CD4-positive, alpha-beta T cell treated with Interferon gamma for 1 hour (primary cell): Measurements from ENCODE around the gene RPL39.
"Not testable (repeated sequence)": the region's sequence is repeated elsewhere in the genome, so short reads cannot be mapped to it uniquely, and the experiment has no call there.

Experiments
- DNase-seq: peaks from one replicate; pipeline ENCODE4 v3.0.0-alpha.2; 2020

Gene RPL39

GRCh38 chrX:119791437-119792231 is at the start of gene RPL39:
RPL39 (minus strand) TSS chrX:119791630; CDS start chrX:119791576, 54 bp downstream.
- DNase-seq = peak; percentile 88

- no peak for DNase-seq
Observed at GRCh38 chrX:119833905-119834304, 42.5 kb upstream of the RPL39 start.

GRCh38 chrX:119828446-119828845 is 37.0 kb upstream of the RPL39 start:
- no peak for DNase-seq

GRCh38 chrX:119826399-119826959 is 35.0 kb upstream of the RPL39 start:
- DNase-seq = no peak

GRCh38 chrX:119824221-119824620 is 32.8 kb upstream of the RPL39 start:
- not testable (repeated sequence) for DNase-seq

DNA sequence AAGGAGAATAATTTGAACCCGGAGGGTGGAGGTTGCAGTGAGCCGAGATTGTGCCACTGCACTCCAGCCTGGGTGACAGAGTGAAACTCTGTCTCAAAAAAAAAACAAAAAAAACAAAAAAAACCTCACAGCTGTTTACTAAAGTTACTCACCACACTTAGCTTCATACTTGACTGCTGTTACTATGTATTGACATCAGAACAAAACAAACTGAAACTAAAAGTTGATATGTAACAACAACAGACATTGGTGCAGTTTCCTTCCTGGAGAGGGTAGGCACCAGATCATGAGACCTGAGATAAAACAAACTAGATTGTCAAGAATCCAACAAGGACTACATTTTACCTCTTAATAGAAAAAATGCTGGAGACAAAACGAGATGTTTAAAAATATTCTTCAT is 30.3 kb upstream of the RPL39 start:
- peak; percentile 3 for DNase-seq

GRCh38 chrX:119817130-119817690 is 25.8 kb upstream of the RPL39 start:
- no peak for DNase-seq

DNA sequence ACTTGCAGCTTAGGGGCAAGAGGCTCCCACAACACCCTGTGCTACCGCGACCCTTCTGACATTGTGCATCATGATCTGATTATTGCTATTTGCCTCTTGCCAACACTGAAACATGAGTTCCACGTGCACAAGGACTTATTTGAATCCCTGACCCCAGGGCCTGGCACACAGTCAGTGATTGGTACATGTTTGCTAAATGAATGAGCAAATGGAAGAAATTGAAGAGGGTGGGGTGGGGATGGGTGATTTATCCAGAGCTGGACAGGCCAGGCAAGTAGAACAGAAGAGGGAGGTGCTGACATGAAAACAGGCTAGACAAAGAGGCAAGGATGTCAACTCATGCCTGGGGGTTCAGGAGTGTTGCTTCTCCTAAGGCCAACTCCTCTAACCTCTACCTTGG is 24.9 kb upstream of the RPL39 start:
- no peak for DNase-seq

DNA sequence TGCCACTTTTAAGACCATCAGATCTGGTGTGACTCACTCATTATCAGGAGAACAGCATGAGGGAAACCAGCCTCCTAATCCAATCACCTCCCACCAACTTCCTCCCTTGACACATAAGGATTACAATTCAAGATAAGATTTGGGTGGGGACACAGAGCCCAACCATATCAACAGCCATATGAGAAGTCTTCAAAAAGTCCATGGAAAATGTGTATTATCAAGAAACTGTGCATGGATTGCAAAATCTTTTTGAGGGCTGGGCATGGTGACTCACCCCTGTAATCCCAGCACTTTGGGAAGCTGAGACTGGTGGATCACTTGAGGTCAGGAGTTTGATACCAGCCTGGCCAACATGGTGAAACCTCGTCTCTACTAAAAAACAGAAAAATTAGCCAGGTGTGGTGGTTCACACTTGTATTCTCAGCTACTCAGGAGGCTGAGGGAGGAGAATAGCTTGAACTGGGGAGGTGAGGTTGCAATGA is 17.8 kb upstream of the RPL39 start:
- no peak for DNase-seq

DNA sequence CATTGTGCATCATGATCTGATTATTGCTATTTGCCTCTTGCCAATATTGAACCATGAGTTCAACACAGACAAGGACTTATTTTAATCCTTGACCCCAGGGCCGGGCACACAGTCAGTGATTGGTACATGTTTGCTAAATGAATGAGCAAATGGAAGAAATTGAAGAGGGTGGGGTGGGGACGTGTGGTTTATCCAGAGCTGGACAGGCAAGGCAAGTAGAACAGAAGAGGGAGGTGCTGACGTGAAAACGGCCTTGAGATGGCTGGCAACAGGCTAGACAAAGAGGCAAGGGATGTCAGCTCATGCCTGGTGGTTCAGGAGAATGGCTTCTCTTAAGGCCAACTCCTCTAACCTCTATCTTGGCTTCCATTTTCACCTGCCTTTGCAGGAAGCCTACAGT is 17.0 kb upstream of the RPL39 start:
- not testable (repeated sequence) for DNase-seq

DNA sequence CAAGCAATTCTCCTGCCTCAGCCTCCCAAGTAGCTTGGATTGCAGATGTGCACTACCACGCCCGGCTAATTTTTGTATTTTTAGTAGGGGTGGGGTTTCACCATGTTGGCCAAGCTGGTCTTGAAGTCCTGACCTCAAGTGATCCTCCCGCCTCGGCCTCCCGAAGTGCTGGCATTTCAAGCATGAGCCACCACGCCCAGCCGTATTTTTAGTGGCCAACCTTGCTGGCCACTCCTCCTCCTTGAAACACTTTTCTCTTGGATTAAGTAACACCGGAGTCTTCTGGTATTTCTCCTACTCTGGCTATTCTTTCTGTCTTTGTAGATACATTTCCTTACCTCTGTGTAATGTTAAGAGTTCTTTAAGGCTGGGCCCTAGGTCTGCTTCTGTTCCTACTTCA is 11.1 kb upstream of the RPL39 start:
- DNase-seq = no peak

DNA sequence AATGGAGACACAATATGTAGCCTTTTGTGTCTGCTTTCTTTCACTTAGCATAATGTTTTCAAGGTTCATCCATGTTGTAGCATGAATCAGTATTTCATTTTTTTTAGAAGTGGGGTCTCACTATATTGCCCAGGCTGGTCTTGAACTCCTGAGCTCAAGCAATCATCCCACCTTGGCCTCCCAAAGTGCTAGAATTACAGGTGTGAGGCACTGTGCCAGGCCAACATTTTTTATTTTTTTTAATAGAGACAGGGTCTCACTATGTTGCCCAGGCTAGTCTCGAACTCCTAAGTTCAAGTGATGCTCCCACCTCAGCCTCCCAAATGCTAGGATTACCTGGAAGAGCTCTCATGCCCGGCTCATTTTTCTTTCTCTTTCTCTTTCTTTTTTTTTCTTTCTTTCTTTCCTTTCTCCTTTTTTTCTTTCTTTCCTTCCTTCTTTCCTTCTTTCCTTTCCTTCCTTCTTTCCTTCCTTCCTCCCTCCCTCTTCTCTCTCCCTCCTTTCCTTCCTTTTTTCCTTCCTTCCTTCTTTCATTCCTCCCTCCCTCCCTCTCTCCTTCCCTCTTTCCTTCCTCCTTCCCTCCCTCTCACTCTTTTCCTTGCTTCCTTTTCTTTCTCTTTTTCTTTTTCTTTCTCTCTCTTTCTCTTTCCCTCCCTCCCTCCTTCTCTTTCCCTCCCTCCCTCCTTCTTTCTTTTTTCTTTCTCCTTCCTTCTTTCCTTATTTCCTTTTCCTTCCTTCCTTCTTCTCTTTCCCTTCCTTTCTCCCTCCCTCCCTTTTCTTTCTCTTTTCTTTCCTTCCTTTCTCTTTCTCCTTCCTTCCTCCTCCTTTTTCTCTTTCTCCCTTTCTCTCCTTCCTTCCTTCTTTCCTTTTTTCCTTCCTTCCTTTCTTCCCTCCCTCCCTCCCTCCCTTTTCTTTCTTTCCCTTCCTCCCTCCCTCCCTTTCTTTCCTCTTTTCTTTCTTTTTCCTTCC is 10.1 kb upstream of the RPL39 start:
- no peak for DNase-seq

DNA sequence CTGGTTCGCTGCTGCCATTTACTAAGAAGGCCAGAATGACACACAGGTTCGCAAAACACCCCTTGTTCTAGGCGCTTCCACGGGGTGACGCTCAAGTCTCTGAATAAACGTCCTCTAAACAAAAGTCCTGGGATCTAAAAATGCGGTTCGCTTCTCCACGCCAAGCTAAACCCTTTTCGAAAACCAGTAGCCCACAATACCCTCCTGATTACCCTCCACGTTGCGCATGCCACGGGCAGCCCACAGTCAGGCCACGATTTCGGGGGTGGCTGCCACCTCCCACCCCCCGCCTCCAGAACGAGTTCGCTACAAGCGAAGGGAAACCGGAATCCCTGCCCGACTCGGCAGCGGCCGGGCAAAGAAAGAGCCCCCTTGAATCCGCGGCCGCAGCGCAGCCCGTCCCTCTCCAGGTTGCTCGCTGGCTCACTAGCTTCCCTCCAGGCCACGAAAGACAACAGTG is 423 bp downstream of the RPL39 start:
- DNase-seq = peak; percentile 34

GRCh38 chrX:119784747-119785446 is 6.5 kb downstream of the RPL39 start:
- peak; percentile 41 for DNase-seq

DNA sequence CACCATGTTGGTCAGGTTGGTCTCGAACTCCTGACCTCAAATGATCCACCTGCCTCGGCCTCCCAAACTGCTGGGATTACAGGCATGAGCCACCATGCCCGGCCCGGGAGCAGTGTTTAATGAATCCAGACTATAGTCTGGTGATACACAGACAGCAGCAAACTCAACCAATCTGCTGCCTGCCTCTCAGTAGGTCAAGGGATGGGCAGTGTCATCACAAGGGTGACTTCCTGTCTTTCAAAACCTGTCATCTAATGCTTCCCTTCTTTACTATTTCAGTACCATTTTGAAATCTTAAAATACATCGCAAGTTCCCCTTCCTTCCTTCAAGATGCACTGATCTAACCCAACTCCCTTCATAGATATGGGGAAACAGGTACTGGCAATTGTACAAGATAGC is 8.4 kb downstream of the RPL39 start:
- peak; percentile 36 for DNase-seq

DNA sequence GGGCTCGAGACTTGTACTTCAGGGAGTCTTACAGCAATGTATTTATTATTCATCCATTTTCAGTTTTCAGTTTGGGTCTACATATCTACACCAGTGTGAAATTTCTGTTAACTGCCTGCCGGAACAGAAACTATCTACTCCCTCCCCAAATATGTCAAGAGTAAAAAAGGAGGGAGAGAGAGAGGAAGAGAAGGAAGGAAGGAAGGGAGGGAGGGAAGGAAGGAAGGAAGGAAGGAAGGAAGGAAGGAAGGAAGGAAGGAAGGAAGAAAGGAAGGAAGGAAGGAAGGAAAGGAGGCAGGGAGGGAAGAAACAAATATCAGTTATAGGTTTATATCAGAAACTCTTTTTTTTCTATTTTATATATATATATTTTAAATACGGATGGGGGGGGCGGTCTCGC is 12.6 kb downstream of the RPL39 start:
- DNase-seq = no peak

DNA sequence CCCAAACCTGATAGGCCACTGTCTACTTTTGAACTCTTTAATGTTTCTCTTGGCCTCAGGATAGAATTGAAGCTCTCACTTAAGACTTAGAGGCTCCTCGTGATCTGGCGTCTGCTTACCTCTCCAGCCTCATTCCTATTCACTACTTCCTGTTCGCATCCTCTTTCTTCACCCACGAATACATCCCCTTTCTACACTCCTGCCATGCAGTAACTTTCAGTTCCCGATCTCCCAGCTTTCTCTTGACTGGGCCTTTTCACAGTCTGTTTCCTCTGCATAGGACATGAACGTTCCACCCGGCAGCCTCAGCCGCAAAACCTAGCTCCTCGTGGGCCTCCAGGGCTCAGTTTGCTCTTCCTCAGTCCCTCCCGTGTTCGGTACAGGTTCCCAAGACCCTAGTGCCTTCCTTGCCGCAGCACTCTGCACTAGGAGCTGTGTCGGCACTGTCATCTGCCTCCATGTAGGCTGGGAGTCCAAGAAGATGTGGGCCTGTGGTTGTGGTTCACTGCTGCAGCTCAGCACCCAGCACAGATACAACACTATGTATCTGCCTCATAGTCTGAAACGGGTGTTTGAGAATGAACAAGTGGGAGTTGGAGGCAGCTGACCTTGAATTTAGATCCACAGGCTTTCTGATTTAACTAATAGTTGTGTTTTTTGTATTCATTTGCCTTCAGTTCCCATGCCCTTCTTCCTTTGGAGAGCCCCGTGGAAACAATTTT is 15.8 kb downstream of the RPL39 start:
- DNase-seq = no peak

DNA sequence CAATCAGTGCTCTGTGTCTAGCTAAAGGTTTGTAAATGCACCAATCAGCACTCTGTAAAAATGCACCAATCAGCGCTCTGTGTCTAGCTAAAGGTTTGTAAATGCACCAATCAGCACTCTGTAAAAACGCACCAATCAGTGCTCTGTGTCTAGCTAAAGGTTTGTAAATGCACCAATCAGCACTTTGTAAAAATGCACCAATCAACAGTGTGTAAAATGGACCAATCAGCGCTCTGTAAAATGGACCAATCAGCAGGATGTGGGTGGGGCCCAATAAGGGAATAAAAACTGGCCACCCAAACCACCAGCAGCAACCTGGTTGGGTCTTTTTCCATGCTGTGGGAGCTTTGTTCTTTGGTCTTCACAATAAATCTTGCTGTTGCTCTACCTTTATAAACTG is 22.0 kb downstream of the RPL39 start:
- not testable (repeated sequence) for DNase-seq

- not testable (repeated sequence) for DNase-seq
Observed at GRCh38 chrX:119768436-119768835, 23.0 kb downstream of the RPL39 start.

- DNase-seq = no peak
Observed at GRCh38 chrX:119763836-119764387, 27.5 kb downstream of the RPL39 start.

DNA sequence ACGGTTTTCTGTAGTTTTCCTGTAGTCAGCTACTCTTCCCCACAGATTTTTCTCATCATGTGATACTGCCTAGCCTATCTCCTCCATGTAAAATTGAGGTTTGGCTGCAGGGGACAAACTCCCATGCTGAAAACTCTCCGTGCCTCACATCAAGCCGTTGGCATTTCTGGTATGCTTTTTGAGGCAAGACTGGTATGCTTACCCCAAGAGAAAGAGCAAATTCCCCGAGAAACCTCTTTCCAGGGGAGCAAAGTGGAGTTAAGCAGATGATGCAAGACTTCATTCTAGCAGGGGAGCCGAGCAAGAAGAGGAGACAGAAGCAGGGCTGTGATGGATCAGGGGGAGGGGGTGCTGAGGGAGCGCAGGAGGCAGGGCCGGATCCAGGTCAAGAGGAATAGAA is 28.2 kb downstream of the RPL39 start:
- DNase-seq = no peak
